ENCODE measurements around the gene MN1. TPM values are rescaled to one million over a fixed set of nuclear protein-coding genes. Genes with fewer than 3 reads are reported as not detected.
"Not testable (repeated sequence)": the region's sequence is repeated elsewhere in the genome, so short reads cannot be mapped to it uniquely, and the experiment has no call there.

The MN1 gene
- polyA plus RNA-seq, 1 donor: 16.9 TPM

- no peak for DNase-seq (ENCODE audit: low read depth)
Observed at GRCh38 chr22:27761665-27762064, 39.9 kb downstream of the MN1 start.

- no peak for DNase-seq (ENCODE audit: low read depth)
Observed at GRCh38 chr22:27761000-27761399, 40.6 kb downstream of the MN1 start.

GRCh38 chr22:27760474-27760873 lies 41.1 kb downstream of the MN1 start:
- DNase-seq (ENCODE audit: low read depth): no peak

DNA sequence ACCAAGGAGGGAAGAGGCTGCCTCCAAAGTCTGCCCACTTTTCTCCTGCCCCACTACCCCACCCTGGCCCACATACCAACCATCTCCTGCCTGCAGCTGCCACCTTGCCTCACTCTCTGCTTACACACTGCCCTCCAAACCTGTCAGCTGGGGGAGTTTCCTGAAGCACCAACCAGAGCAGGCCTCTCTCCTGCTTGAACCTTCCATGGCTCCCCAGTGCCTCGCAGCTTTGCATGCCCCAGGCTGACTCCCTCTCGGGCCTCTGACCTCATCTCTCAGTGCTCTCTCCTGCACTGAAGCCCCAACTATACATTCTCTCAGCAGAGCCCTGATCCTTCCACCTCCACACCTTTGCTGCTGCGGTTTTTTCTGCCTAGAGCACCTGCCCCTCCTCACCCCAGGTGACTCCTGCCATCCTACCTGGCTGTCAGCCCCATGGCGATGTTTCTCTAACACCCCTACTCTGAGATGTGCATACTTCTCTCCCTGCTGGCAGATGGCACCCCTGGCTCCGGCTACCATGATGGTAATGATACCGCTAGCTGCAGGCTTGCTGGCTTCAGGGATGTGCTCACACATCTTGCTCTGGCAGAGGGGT lies 43.5 kb downstream of the MN1 start:
- no peak for DNase-seq (ENCODE audit: low read depth)

DNA sequence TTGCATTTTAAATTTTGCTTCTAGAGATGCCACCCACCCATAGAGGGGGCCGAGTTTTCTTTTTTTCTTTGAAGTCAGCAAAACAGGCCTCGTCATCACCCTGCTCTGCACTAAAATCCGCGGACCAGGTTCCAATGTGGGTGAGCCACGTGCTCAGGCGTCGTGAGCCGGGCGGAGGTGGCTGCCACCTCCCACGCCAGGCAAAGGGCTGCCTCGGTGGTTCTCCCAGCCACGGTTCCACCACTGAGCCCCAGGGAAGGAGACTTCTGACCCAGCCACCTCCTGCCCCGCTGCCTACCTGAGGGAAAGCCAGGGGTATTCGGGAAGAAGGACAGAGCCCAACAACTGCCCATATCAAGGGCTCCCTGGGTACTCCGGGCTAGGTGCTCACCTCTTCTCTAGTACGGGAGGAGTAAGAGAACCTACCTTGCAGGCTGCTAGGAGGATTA lies 45.3 kb downstream of the MN1 start:
- DNase-seq (ENCODE audit: low read depth): no peak

- DNase-seq (ENCODE audit: low read depth): no peak
Observed at GRCh38 chr22:27755521-27756211, 45.9 kb downstream of the MN1 start.

DNA sequence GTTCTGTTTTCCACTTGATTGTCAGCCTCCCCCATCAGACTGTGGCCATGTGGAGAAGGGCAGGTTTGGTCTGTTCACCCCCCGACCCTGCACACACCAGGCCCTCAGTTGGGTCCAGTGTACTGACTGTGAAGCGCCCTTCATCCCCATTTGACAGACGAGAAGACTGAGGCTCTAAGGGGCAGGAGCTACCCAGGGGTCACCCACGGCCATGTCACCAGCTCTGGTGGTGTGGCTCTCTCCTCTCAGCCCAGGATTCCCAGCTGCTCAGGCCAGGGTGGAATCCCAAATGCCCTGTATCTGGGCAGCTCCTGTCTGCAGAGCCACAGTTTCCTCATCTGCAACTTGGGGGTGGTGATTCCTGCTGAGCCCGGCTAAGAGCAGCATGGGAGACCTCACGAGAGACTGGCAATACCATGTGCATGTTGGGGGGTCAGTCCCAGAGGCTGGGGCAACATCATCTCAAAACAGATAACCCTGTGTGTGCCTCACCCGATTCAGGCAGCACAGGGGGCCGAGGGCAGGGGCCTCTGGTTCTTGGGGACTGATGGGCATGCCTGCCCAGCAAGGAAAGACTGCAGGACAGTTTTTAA lies 46.6 kb downstream of the MN1 start:
- no peak for DNase-seq (ENCODE audit: low read depth)

GRCh38 chr22:27754247-27754887 lies 47.2 kb downstream of the MN1 start:
- no peak for DNase-seq (ENCODE audit: low read depth)

DNA sequence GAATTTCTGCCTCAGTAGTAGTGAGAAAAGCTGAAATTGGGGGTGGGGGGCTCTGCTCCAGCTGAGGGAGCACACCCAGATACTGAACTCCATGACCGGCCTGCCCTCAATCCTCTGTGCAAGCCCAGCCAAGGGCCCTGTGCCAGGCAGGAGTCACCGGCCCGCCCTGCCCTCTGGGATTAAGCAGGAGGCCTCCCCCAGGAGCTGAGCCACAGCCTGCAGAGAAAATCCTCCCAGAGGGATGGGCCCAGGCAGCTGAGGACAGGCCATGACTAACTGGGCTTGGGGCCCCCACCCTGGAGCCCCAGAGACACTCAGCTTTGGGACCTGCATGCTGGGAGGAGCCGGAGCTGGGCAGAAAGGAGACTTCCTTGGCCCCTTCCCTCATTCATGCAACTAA lies 48.8 kb downstream of the MN1 start:
- DNase-seq (ENCODE audit: low read depth): no peak

GRCh38 chr22:27752141-27752540 lies 49.4 kb downstream of the MN1 start:
- no peak for DNase-seq (ENCODE audit: low read depth)

GRCh38 chr22:27751277-27752070 lies 50.1 kb downstream of the MN1 start:
- DNase-seq (ENCODE audit: low read depth): no peak

DNA sequence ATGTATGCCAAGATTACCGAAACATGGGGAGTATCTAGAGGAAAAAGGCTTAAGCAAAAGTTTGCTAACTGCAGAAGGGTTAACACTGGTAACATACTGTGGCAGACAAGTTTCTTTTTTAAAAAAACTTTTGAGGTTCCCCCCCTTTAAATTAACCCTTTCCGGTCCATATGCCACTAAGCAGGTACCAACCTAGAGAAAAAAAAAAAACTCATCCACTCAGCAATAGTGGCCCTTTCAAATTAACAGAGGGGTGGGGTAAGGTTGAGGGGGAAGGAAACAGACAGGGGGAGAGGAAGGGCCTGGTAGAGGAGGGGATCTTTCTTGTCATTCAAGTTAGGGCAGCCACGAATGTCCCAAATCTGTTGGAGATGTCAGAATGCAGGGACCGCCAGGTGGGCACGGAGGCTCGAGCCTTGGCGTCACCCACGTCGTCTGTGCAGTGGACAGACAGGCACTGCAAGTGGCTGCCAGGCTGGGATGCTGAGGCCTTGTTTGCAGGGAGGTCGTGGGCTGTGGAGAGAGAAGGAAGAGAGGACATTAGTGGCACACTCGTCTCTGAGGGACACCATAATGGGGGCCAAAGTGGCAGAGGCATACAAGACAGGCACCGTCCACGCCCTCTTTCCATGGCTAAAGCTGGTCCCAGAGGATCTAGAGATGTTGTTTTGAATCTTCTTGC lies 50.8 kb downstream of the MN1 start:
- no peak for DNase-seq (ENCODE audit: low read depth)

DNA sequence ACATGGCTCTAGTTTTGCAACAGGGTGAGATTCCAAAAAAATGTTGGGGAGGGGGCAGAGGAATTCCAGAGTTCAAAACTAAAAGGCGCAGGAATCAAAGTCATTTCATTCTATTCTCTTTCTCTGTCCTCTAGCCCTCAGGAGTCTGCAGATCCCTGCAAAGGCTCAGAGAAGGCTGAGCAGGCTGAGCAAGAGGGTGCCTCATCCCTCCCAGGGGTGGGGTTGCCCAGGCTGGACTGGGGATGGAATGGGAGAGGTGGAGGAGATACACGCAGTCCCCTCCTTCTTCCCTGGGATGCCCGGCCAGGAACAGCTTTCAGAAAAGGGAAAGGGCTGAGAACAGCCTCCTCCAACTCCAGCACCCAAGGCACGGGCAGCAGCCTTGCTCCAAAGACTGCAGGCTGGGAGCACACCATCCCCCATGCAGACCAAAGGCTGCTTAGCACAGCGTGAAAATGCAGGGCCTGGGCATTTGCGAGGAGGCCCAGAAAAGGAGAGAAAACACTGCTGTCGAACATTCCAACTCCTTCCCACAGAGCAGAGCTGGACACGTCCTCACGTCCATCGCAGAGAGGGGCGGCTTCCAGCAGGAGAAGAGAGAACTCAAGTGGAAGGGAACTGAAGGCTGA lies 51.8 kb downstream of the MN1 start:
- DNase-seq (ENCODE audit: low read depth): no peak

GRCh38 chr22:27748751-27749191 lies 52.8 kb downstream of the MN1 start:
- peak; percentile 73 for DNase-seq (ENCODE audit: low read depth)

DNA sequence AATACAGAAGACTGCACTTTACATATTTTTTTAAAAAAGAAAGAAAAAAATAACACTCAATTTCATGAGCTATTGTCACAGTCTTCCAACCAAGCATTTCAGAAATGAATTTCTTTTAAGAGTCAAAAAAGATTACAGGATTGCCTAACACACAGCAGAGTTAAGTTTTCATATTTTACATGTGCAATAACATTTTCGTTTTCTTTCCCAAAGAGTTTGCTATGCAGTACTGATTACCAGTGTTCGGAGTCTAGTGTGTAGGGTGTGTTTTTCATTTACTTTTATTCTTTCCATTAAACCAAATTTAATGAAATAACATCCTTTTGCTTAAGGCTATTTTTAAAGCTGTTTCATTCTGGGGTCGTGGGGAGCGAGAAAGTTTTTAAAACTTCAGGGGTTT lies 53.2 kb downstream of the MN1 start:
- no peak for DNase-seq (ENCODE audit: low read depth)

GRCh38 chr22:27747396-27748221 lies 53.9 kb downstream of the MN1 start:
- no peak for DNase-seq (ENCODE audit: low read depth)

DNA sequence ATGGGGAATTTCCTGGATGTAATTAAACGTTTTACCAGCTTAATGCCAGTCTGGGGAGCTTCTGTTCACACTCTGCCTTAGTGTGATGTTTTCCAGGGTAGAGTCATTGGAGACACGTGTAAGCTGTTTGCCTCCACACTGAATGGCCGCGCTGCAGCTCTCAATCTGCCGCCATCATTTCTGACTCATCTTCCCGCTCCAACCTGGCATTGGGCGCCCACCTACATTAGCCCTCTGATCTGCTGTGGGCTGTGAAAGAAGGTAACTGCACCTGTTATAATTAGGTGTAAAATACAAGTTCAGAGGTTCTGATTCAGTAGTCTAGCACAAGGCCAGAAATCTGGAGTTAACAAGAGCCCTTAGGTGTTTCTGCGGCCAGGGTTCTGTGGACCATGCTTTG lies 54.6 kb downstream of the MN1 start:
- DNase-seq (ENCODE audit: low read depth): no peak

DNA sequence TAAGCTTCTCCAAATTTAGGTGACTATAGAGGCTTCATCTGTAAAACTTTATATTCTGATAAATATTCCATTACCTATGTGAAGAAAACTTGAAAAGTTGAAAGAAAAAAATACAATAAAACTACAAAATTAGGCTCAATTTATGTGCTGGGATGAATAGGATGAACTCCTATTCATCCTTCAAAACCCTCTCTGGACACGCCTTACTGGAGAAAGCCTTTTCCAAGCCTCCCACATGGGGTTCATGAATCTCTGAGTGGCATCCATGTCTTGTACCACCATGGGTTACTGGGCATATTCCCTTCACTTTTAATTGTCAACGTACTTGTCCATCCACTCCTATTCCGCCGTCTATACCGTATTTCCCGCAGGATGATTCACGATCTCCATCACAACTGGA lies 55.7 kb downstream of the MN1 start:
- no peak for DNase-seq (ENCODE audit: low read depth)

GRCh38 chr22:27745154-27745553 lies 56.4 kb downstream of the MN1 start:
- no peak for DNase-seq (ENCODE audit: low read depth)

DNA sequence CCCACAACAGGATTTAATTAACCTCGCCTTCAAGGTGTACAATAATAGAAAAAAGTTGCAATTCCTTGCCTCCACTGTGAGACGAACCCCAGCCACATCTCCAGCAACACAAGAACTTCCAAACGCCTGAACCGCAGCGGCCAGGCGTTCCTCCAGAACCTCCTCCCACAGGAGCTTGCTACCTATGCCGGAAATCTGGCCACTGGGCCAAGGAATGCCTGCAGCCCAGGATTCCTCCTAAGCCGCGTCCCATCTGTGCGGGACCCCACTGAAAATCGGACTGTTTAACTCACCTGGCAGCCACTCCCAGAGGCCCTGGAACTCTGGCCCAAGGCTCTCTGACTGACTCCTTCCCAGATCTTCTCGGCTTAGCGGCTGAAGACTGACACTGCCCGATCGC lies 57.5 kb downstream of the MN1 start:
- DNase-seq (ENCODE audit: low read depth): not testable (repeated sequence)

All from forelimb muscle (tissue), 1 donor.